H9 (cell line): ENCODE measurements around the gene PASK. TPM values are rescaled to one million over a fixed set of nuclear protein-coding genes. Genes with fewer than 3 reads are reported as not detected.

Experiments used
- DNase-seq: peaks from one replicate; pipeline ENCODE4 v3.0.0-alpha.2; 2017
- H2AFZ ChIP-seq: one replicate; pipeline ENCODE4 v1.6.1; 2013; ENCODE audit warnings: mild to moderate bottlenecking, low read length, control low read depth, moderate library complexity
- H2AK5ac ChIP-seq: 2 replicates; pipeline ENCODE4 v1.6.1; 2013; ENCODE audit warnings: low read length, control low read depth, mixed read lengths; ENCODE audit not compliant: insufficient read length
- H2BK120ac ChIP-seq: one replicate; pipeline ENCODE4 v1.6.1; 2013; ENCODE audit warnings: low read depth, mild to moderate bottlenecking, low read length, control low read depth, inconsistent platforms; ENCODE audit not compliant: poor library complexity, severe bottlenecking
- H2BK12ac ChIP-seq: 2 replicates; pipeline ENCODE4 v1.6.1; 2013; ENCODE audit warnings: low read length, control low read depth, mixed read lengths, low read depth; ENCODE audit not compliant: insufficient read length
- H2BK15ac ChIP-seq: 2 replicates; pipeline ENCODE4 v1.6.1; 2013; ENCODE audit warnings: low read depth, low read length, control low read depth
- H2BK20ac ChIP-seq: one replicate; pipeline ENCODE4 v1.6.1; 2013; ENCODE audit warnings: low read depth, mild to moderate bottlenecking, low read length, control low read depth, inconsistent platforms; ENCODE audit not compliant: poor library complexity, severe bottlenecking
- H2BK5ac ChIP-seq: 2 replicates; pipeline ENCODE4 v1.6.1; 2013; ENCODE audit warnings: low read length, control low read depth, mixed read lengths; ENCODE audit not compliant: insufficient read length
- H3K14ac ChIP-seq: 2 replicates; pipeline ENCODE4 v1.6.1; 2013; ENCODE audit warnings: low read length, control low read depth; ENCODE audit not compliant: insufficient read depth
- H3K18ac ChIP-seq: 2 replicates; pipeline ENCODE4 v1.6.1; 2013; ENCODE audit warnings: low read depth, mild to moderate bottlenecking, mixed read lengths, low read length, control low read depth; ENCODE audit not compliant: insufficient read length
- H3K23ac ChIP-seq: 2 replicates; pipeline ENCODE4 v1.6.1; 2013; ENCODE audit warnings: low read length, control low read depth, mixed read lengths, low read depth; ENCODE audit not compliant: insufficient read length
- H3K23me2 ChIP-seq: 2 replicates; pipeline ENCODE4 v1.6.1; 2013; ENCODE audit warnings: low read depth, mild to moderate bottlenecking, mixed read lengths, low read length, control low read depth; ENCODE audit not compliant: insufficient read length, poor library complexity, severe bottlenecking
- H3K27ac ChIP-seq: 2 replicates; pipeline ENCODE4 v1.5.1; 2013; ENCODE audit warnings: low read length, control low read depth, mixed read lengths, low read depth; ENCODE audit not compliant: insufficient read length
- H3K27me3 ChIP-seq: 2 replicates; pipeline ENCODE4 v1.6.1; 2013; ENCODE audit warnings: low read length, control low read depth, inconsistent platforms; ENCODE audit not compliant: insufficient read depth
- H3K4ac ChIP-seq: 2 replicates; pipeline ENCODE4 v1.6.1; 2013; ENCODE audit warnings: low read depth, mild to moderate bottlenecking, control low read depth, inconsistent platforms, low read length, moderate library complexity
- H3K4me1 ChIP-seq: 2 replicates; pipeline ENCODE4 v1.6.1; 2013; ENCODE audit warnings: low read length, control low read depth, inconsistent platforms; ENCODE audit not compliant: insufficient read depth
- H3K4me2 ChIP-seq: 2 replicates; pipeline ENCODE4 v1.6.1; 2013; ENCODE audit warnings: low read length, control low read depth, mixed read lengths; ENCODE audit not compliant: insufficient read length, insufficient read depth
- H3K56ac ChIP-seq: 2 replicates; pipeline ENCODE4 v1.6.1; 2013; ENCODE audit warnings: low read depth, mild to moderate bottlenecking, mixed read lengths, low read length, control low read depth; ENCODE audit not compliant: insufficient read length
- H3K79me1 ChIP-seq: 2 replicates; pipeline ENCODE4 v1.6.1; 2013; ENCODE audit warnings: low read depth, mild to moderate bottlenecking, moderate library complexity, low read length, control low read depth, inconsistent platforms; ENCODE audit not compliant: insufficient read depth, poor library complexity, severe bottlenecking
- H3K79me2 ChIP-seq: 2 replicates; pipeline ENCODE4 v1.6.1; 2013; ENCODE audit warnings: low read length, control low read depth, inconsistent platforms; ENCODE audit not compliant: insufficient read depth
- H3K9ac ChIP-seq: 2 replicates; pipeline ENCODE4 v1.6.1; 2013; ENCODE audit warnings: low read length, control low read depth, mixed read lengths; ENCODE audit not compliant: insufficient read length; ENCODE audit errors: extremely low read depth
- H3K9me3 ChIP-seq: one replicate; pipeline ENCODE4 v1.6.1; 2013; ENCODE audit warnings: low read depth, low read length, inconsistent platforms; ENCODE audit not compliant: control insufficient read depth
- H3T11ph ChIP-seq: one replicate; pipeline ENCODE4 v1.6.1; 2013; ENCODE audit warnings: mild to moderate bottlenecking, low read length, control low read depth, inconsistent platforms
- H4K20me1 ChIP-seq: one replicate; pipeline ENCODE4 v1.6.1; 2013; ENCODE audit not compliant: control insufficient read depth, insufficient read length, insufficient read depth
- H4K5ac ChIP-seq: 2 replicates; pipeline ENCODE4 v1.6.1; 2013; ENCODE audit warnings: low read depth, mild to moderate bottlenecking, mixed read lengths, low read length, control low read depth; ENCODE audit not compliant: insufficient read length
- H4K8ac ChIP-seq: replicated peaks from 2 replicates; pipeline ENCODE4 v1.6.1; 2013; ENCODE audit warnings: low read length, control low read depth, mixed read lengths, low read depth; ENCODE audit not compliant: insufficient read length
- H4K91ac ChIP-seq: 2 replicates; pipeline ENCODE4 v1.6.1; 2013; ENCODE audit warnings: low read depth, mild to moderate bottlenecking, moderate library complexity, mixed read lengths, low read length, control low read depth; ENCODE audit not compliant: insufficient read length
- H3K27ac Mint-ChIP-seq, 3 experiments: 2 replicates in 2 of 3; 3 replicates in 1 of 3; pipeline ENCODE4 v1.8.0; 2020 to 2021; ENCODE audit warnings: mixed read lengths in 3 of 3, mild to moderate bottlenecking in 1 of 3, moderate library complexity in 1 of 3
- H3K27me3 Mint-ChIP-seq: 2 replicates; pipeline ENCODE4 v1.8.0; 2021; ENCODE audit warnings: low read depth, mild to moderate bottlenecking, moderate library complexity, mixed read lengths
- H3K36me3 Mint-ChIP-seq, 3 experiments: 2 replicates in 2 of 3; 3 replicates in 1 of 3; pipeline ENCODE4 v1.8.0; 2020 to 2021; ENCODE audit warnings: low read depth in 3 of 3, mixed read lengths in 3 of 3; ENCODE audit not compliant: insufficient read depth in 1 of 3
- H3K4me1 Mint-ChIP-seq, 2 experiments: 2 replicates each; pipeline ENCODE4 v1.8.0; 2020; ENCODE audit warnings: mixed read lengths in 2 of 2
- H3K4me3 Mint-ChIP-seq, 2 experiments: 2 replicates in 1 of 2; 3 replicates in 1 of 2; pipeline ENCODE4 v1.8.0; 2020 to 2021; ENCODE audit warnings: mild to moderate bottlenecking in 2 of 2, mixed read lengths in 2 of 2, moderate library complexity in 1 of 2
- H3K9me3 Mint-ChIP-seq, 2 experiments: 2 replicates in 1 of 2; 3 replicates in 1 of 2; pipeline ENCODE4 v1.8.0; 2020; ENCODE audit warnings: mild to moderate bottlenecking in 2 of 2, mixed read lengths in 2 of 2, moderate library complexity in 1 of 2
- WGBS: extraction: QIAGEN DNeasy Blood & Tissue Kit; methylation state at CpG from one replicate; pipeline ENCODE4 v1.1.7; 2013; ENCODE audit warnings: missing lambda C conversion rate, low lambda C conversion rate, mixed read lengths; ENCODE audit not compliant: insufficient read length; ENCODE audit errors: extremely low coverage; 5-methylcytosine and 5-hydroxymethylcytosine counted together
- total RNA-seq: library from RNA; stranded (reverse); gene quantifications from 2 replicates; pipeline ENCODE4 v1.2.1, GENCODE V29; 2021
- TF ChIP-seq, protein P1 (sequence below): fragments of 200-600 bp; sonication (generic); conservative IDR thresholded peaks from 3 replicates; pipeline ENCODE4 v1.8.0; 2021; ENCODE audit warnings: antibody characterized with exemption, mild to moderate bottlenecking

PASK gene
- total RNA-seq, 1 experiment from 2014 or later = 68.0 TPM

DNA sequence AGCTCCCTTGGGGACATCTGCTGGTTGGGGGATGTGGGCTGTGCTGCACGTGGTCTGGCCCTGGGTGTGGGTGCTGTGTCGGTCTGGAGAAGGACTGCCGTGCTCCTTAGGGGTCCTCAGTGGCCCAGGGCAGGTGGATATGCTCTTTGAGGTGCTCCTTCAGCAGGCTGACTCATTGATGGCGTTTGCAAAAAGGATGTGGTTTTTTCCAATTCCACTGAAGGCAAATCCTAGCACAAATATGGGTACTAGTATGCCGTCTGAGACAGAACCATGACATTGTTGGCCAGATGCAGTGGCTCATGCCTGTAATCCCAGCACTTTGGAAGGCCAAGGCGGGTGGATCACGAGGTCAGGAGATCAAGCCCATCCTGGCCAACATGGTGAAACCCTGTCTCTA is 4.3 kb upstream of the PASK start:
- H2BK20ac ChIP-seq = no peak overlapping the region
- no peak overlapping the region for H2AFZ ChIP-seq
- no peak overlapping the region for H3K4ac ChIP-seq
- H3T11ph ChIP-seq = no peak overlapping the region
- H3K9ac ChIP-seq = no peak overlapping the region
- peaks cover 11% of the 10 kb centered on the region; the same call in 1 of the 2 replicates for H3K4me1 ChIP-seq
- no peak overlapping the region for H3K23ac ChIP-seq
- no peak overlapping the region for H2BK5ac ChIP-seq
- H3K27me3 Mint-ChIP-seq = no peaks in the 10 kb centered on the region
- H3K27me3 ChIP-seq = no peaks in the 10 kb centered on the region
- H3K4me2 ChIP-seq = no peak overlapping the region
- no peaks in the 10 kb centered on the region for H3K79me1 ChIP-seq
- H4K5ac ChIP-seq = no peak overlapping the region
- H3K79me2 ChIP-seq = no peaks in the 10 kb centered on the region
- no peak overlapping the region for H3K27ac ChIP-seq
- no peak overlapping the region for H3K18ac ChIP-seq
- H4K91ac ChIP-seq = no peak overlapping the region
- no peak overlapping the region for H3K56ac ChIP-seq
- no peaks in the 10 kb centered on the region; a peak in 1 of 5 replicates for H3K9me3 Mint-ChIP-seq
- H3K4me3 Mint-ChIP-seq = no peak overlapping the region
- H4K20me1 ChIP-seq = no peaks in the 10 kb centered on the region
- no peak overlapping the region for H2BK12ac ChIP-seq
- no peak overlapping the region for H4K8ac ChIP-seq
- H3K27ac Mint-ChIP-seq = no peak overlapping the region
- H2AK5ac ChIP-seq = no peak overlapping the region
- TF ChIP-seq, protein P1, sequence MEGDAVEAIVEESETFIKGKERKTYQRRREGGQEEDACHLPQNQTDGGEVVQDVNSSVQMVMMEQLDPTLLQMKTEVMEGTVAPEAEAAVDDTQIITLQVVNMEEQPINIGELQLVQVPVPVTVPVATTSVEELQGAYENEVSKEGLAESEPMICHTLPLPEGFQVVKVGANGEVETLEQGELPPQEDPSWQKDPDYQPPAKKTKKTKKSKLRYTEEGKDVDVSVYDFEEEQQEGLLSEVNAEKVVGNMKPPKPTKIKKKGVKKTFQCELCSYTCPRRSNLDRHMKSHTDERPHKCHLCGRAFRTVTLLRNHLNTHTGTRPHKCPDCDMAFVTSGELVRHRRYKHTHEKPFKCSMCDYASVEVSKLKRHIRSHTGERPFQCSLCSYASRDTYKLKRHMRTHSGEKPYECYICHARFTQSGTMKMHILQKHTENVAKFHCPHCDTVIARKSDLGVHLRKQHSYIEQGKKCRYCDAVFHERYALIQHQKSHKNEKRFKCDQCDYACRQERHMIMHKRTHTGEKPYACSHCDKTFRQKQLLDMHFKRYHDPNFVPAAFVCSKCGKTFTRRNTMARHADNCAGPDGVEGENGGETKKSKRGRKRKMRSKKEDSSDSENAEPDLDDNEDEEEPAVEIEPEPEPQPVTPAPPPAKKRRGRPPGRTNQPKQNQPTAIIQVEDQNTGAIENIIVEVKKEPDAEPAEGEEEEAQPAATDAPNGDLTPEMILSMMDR = no peak
- DNase-seq = no peak
- no peak overlapping the region for H2BK120ac ChIP-seq
- H2BK15ac ChIP-seq = no peak overlapping the region
- H3K4me1 Mint-ChIP-seq = peaks cover 26 to 27% of the 10 kb centered on the region in 2 experiments
- H3K14ac ChIP-seq = no peak overlapping the region
- no CpG with 5 or more reads among the region's 7 CpGs for WGBS
- H3K9me3 ChIP-seq = no peaks in the 10 kb centered on the region
- peaks cover 7% of the 10 kb centered on the region for H3K23me2 ChIP-seq
- H3K36me3 Mint-ChIP-seq = peaks cover 0 to 24% (median 14%) of the 10 kb centered on the region in 3 experiments; a peak in 5 of 7 replicates
